Body of pancreas (tissue), 4 donors: ENCODE data around the gene SNX27.

Source experiments
- POLR2A ChIP-seq, 3 donors: fragments of 450-650 bp; IDR thresholded peaks; one replicate each; pipeline ENCODE4 v1.6.1; 2016; ENCODE audit warnings: antibody characterized with exemption in 3 of 3, mild to moderate bottlenecking in 2 of 3
- TF ChIP-seq, protein P1 (sequence below), 7 experiments: fragments of 450-650 bp in 4 of 7; fragments of 200-600 bp in 3 of 7; sonication (generic) in 3 of 7; IDR thresholded peaks; one replicate each; pipeline ENCODE4 v1.5.1; 2016 to 2019; ENCODE audit warnings: antibody characterized with exemption in 7 of 7

DNA sequence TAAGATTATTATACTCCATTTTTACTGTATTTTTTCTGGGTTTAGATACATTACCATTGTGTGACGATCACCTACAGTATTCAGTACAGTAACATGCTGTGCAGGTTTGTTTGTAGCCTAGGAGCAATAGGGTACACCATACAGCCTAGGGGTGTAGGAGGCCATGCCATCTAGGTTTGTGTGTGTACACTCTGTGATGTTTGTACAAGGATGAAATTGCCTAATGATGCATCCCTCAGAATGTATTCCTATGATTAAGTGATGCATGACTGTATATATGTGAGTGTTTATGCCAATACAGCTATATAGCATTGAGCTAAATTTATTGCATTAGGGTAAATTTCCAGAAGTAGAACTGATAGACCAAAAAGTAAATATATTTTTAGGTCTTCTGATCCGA is 48.5 kb upstream of the SNX27 start:
- TF ChIP-seq, protein P1, sequence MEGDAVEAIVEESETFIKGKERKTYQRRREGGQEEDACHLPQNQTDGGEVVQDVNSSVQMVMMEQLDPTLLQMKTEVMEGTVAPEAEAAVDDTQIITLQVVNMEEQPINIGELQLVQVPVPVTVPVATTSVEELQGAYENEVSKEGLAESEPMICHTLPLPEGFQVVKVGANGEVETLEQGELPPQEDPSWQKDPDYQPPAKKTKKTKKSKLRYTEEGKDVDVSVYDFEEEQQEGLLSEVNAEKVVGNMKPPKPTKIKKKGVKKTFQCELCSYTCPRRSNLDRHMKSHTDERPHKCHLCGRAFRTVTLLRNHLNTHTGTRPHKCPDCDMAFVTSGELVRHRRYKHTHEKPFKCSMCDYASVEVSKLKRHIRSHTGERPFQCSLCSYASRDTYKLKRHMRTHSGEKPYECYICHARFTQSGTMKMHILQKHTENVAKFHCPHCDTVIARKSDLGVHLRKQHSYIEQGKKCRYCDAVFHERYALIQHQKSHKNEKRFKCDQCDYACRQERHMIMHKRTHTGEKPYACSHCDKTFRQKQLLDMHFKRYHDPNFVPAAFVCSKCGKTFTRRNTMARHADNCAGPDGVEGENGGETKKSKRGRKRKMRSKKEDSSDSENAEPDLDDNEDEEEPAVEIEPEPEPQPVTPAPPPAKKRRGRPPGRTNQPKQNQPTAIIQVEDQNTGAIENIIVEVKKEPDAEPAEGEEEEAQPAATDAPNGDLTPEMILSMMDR (IDR thresholded peaks at IDR 0.05), result no peak
- TF ChIP-seq POLR2A (IDR thresholded peaks at IDR 0.05), result no peak
